ENCODE data around the gene TMEM60.

Gene TMEM60

DNA sequence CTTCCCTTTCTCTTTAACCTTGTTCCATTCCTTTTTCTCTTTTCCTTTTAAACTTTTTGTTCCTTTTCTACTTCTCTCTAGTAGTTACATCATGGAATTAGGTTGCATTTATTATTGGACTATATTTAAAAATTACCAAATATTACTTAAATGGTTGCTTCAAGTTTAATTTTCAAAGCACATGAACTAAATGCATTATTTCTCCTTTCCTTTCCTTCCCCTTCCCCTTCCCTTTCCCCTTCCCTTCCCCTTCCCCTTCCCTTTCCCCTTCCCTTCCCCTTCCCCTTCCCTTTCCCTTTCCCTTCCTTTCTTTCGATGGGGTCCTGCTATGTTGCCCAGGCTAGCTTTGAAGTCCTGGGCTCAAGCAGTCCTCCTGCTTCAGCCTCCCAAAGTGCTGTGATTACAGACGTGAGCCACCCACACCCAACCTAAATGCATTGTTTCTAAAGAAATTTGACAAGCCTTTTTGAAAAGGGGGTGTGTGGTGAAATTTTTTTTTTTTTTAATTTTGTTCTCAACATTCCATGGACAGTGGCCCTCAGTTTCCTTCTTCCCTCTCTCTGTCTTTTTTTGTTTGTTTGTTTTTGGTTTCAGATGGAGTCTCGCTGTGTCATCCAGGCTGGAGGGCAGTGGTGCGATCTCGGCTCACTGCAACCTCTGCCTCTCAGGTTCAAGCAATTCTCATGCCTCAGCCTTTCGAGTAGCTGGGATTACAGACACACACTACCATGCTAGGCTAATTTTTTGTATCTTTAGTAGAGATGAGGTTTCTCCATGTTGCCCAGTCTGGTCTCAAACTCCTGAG is 31.2 kb downstream of the TMEM60 start:
- TF ChIP-seq, protein P1, sequence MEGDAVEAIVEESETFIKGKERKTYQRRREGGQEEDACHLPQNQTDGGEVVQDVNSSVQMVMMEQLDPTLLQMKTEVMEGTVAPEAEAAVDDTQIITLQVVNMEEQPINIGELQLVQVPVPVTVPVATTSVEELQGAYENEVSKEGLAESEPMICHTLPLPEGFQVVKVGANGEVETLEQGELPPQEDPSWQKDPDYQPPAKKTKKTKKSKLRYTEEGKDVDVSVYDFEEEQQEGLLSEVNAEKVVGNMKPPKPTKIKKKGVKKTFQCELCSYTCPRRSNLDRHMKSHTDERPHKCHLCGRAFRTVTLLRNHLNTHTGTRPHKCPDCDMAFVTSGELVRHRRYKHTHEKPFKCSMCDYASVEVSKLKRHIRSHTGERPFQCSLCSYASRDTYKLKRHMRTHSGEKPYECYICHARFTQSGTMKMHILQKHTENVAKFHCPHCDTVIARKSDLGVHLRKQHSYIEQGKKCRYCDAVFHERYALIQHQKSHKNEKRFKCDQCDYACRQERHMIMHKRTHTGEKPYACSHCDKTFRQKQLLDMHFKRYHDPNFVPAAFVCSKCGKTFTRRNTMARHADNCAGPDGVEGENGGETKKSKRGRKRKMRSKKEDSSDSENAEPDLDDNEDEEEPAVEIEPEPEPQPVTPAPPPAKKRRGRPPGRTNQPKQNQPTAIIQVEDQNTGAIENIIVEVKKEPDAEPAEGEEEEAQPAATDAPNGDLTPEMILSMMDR (IDR thresholded peaks at IDR 0.05; ENCODE audit: low read depth, low read length), result no peak

DNA sequence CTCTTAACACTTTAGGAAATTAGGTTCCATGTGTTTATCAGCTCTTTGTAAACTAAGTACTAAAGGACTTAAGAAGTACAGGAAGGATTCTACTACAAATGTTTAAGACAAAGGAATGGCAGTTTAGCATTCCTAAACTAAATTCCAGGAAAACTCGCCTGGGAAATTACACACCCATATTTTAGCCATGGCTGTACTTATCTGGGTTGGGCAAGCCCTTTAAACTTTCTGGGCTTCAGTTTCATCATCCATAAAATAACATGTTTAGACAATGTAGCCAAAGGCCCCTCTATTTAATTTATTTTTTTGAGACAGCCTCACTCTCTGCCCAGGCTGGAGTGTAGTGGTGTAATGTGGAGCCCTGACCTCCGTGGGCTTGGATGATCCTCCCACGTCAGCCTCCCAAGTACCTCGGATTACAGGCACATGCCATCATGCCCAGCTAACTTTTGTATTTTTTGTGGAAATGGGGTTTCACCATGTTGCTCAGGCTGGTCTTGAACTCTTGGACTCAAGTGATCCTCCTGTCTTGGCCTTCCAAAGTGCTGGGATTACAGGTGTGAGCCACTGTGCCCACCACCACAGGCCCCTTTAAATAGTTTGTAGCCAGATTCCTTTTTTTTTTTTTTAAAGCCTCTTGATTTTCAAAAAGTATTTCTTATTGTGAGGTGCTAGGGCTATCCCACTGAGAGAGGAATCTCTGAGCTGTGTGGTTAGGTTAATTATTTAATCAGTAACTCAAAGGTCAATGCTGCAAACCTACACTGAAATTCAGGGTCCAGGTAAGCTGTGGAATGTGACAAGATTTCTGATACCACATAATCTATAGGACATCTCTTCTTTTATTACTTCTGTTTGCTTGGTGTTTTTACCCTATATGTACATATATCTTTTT is 32.1 kb downstream of the TMEM60 start:
- in situ Hi-C loops (cut with HindIII; ENCODE audit: low sequenced_read_pairs), result no loop called here
- no peak overlapping the region for H3K4me3 ChIP-seq (ENCODE audit: low read depth, low read length)
- DNase-seq (ENCODE audit: low read depth, low spot score), result no peak
- TF ChIP-seq, protein P1 (IDR thresholded peaks at IDR 0.05; ENCODE audit: low read depth, low read length), result no peak

More for the DNA sequence above, 31.2 kb downstream of the TMEM60 start:
- no peak for DNase-seq (ENCODE audit: low read depth, low spot score)
- in situ Hi-C loops (cut with HindIII; ENCODE audit: low sequenced_read_pairs), result no loop called here
- H3K4me3 ChIP-seq (ENCODE audit: low read depth, low read length), result no peak overlapping the region

DNA sequence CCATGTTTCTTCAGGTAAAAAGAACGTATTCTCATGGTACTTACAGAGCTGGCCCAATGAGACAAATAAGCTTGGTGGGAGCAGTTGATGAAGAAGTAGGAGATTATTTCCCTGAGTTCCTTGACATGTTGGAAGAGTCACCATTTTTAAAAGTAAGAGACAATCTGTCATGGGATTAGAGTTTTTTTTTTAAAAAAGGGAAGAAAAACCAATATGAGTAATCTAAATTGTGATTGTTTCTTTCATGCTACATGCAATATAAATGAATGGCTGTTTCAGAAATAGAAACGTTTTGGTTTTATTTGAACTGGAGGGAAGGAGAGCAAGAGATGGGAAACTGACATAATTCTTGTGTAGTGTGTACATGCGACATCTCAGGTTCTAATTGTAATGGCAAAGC is 32.8 kb downstream of the TMEM60 start:
- no peak overlapping the region for H3K4me3 ChIP-seq (ENCODE audit: low read depth, low read length)
- in situ Hi-C loops (cut with HindIII; ENCODE audit: low sequenced_read_pairs), result no loop called here
- no peak for DNase-seq (ENCODE audit: low read depth, low spot score)
- TF ChIP-seq, protein P1 (IDR thresholded peaks at IDR 0.05; ENCODE audit: low read depth, low read length), result no peak

DNA sequence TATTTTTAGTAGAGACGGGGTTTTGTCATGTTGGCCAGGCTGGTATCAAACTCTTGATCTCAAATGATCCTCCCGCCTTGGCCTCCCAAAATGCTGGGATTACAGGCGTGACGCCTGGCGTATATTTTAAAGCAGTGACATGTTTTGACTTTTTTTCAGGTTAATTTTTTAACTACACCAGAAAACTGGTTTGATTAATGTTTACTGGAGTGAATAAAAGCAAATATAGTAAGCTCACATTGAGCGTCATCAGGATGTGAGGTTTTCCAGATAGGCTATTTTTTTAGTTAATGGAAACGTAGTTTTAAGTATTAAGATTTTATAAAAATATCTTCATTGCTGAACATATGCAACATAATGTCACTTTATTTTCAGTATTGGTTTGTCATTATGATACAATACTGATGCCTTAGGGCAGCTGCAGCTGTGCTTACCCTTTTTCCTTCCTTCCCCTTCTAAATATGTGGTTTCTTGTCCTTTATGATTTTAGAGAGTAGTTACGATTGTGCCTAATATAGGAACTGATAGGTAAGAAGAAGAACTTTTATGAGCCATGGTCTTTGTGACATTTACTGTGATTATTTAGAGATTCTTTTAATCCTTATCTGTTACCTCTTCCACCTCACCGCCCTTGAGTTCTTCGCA is 37.3 kb downstream of the TMEM60 start:
- TF ChIP-seq, protein P1 (IDR thresholded peaks at IDR 0.05; ENCODE audit: low read depth, low read length), result no peak
- in situ Hi-C loops (cut with HindIII; ENCODE audit: low sequenced_read_pairs), result no loop called here
- H3K4me3 ChIP-seq (ENCODE audit: low read depth, low read length), result no peak overlapping the region
- DNase-seq (ENCODE audit: low read depth, low spot score), result no peak

DNA sequence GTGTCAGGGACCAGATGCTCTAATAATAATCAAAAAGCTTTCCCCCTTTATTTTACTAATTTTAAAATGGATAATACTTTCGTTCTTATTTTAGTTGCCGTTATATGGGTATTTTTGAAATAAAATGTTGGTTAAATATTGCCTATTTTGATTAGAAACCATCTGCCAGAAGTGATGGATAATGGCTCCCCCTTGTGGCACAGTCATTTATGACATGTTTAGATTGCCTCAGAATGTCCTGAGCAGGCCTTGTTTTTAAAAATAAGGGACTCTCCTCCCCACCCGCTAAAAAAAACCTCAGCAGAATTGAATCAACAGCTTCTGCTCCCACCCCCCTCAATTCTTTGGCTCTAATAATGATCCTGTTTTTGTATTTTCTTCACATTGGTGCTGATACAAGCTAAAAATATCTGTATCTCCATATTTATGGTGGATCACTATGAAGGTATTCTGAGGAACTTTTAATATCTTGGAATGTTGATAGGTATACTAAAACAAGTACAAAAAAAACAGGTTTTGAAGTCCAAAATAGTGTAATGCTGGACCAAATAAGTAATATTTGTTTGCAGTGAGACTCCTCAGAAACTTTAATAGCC is 38.8 kb downstream of the TMEM60 start:
- H3K4me3 ChIP-seq (ENCODE audit: low read depth, low read length), result no peak overlapping the region
- peak; percentile 78 for DNase-seq (ENCODE audit: low read depth, low spot score)
- TF ChIP-seq, protein P1 (IDR thresholded peaks at IDR 0.05; ENCODE audit: low read depth, low read length), result peak; percentile 60
- in situ Hi-C loops (cut with HindIII; ENCODE audit: low sequenced_read_pairs), result no loop called here

DNA sequence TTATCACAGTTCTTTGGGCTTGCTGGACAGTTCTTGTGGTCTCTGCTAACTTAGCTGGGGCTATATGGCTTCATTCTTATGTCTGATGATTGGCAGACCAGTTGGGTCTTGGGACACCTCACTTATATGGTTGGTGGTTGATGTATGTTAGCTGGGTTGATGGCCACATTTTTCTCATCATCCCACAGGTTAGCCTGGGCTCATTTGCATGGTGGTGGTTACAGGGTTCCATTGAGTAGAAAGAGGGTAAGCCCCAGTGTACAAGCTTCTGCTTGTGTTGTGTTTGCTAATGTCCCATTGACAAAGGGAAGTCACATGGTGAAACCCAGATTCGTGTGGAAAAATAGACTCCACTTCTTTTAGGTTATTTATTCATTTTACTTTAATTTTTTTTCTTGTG is 40.6 kb downstream of the TMEM60 start:
- H3K4me3 ChIP-seq (ENCODE audit: low read depth, low read length), result no peak overlapping the region
- no peak for DNase-seq (ENCODE audit: low read depth, low spot score)
- TF ChIP-seq, protein P1 (IDR thresholded peaks at IDR 0.05; ENCODE audit: low read depth, low read length), result no peak
- in situ Hi-C loops (cut with HindIII; ENCODE audit: low sequenced_read_pairs), result no loop called here

Data from astrocyte of the spinal cord (primary cell).